SK-N-SH treated with all-trans-retinoic acid at 6 μM for 48 hours (cell line): ENCODE results near the gene AMOTL1.

Experiments
- ATAC-seq: fragments of 200-7000 bp; cut with Tn5 transposase; 3 replicates; pipeline ENCODE4 v1.9.1; 2020; ENCODE audit warnings: mild to moderate bottlenecking, moderate library complexity
- ARNTL ChIP-seq: fragments of 450-650 bp; formaldehyde crosslinking; IDR thresholded peaks from 2 replicates; pipeline ENCODE4 v1.5.0; 2020; ENCODE audit warnings: low read depth, mild to moderate bottlenecking, moderate library complexity, borderline replicate concordance
- BACH2 ChIP-seq: fragments of 250-450 bp; sonication (Bioruptor Pico); IDR thresholded peaks from 2 replicates; pipeline ENCODE4 v1.9.0; 2021; ENCODE audit warnings: mild to moderate bottlenecking, borderline replicate concordance
- CSDC2 ChIP-seq: fragments of 250-450 bp; sonication (Bioruptor Pico); IDR thresholded peaks from 2 replicates; pipeline ENCODE4 v1.5.0; 2020; ENCODE audit warnings: mild to moderate bottlenecking, moderate library complexity
- ESRRG ChIP-seq: fragments of 250-450 bp; sonication (Bioruptor Pico); IDR thresholded peaks from 2 replicates; pipeline ENCODE4 v1.6.1; 2021; ENCODE audit warnings: mild to moderate bottlenecking
- GLIS3 ChIP-seq: fragments of 250-450 bp; sonication (Bioruptor Pico); IDR thresholded peaks from 2 replicates; pipeline ENCODE4 v1.5.0; 2020; ENCODE audit warnings: mild to moderate bottlenecking, moderate library complexity
- ISL1 ChIP-seq: fragments of 250-450 bp; sonication (Bioruptor Pico); IDR thresholded peaks from 2 replicates; pipeline ENCODE4 v2.1.2; 2022; ENCODE audit warnings: mild to moderate bottlenecking, moderate library complexity
- OSR1 ChIP-seq: fragments of 250-450 bp; sonication (Bioruptor Pico); IDR thresholded peaks from 2 replicates; pipeline ENCODE4 v1.8.0; 2022; ENCODE audit warnings: moderate library complexity, mild to moderate bottlenecking, inconsistent platforms
- PATZ1 ChIP-seq: fragments of 250-450 bp; sonication (Bioruptor Pico); IDR thresholded peaks from 2 replicates; pipeline ENCODE4 v1.8.0; 2020; ENCODE audit warnings: mild to moderate bottlenecking, moderate library complexity, borderline replicate concordance
- POU6F1 ChIP-seq: fragments of 250-450 bp; sonication (Bioruptor Pico); IDR thresholded peaks from 2 replicates; pipeline ENCODE4 v1.8.0; 2021; ENCODE audit warnings: low read depth, mild to moderate bottlenecking, moderate library complexity, borderline replicate concordance
- PPARA ChIP-seq: fragments of 250-450 bp; sonication (Bioruptor Pico); IDR thresholded peaks from 2 replicates; pipeline ENCODE4 v1.5.0; 2020; ENCODE audit warnings: mild to moderate bottlenecking, borderline replicate concordance
- RARB ChIP-seq: fragments of 250-450 bp; sonication (Bioruptor Pico); IDR thresholded peaks from 2 replicates; pipeline ENCODE4 v1.8.0; 2021; ENCODE audit warnings: mild to moderate bottlenecking, moderate library complexity
- SNAI2 ChIP-seq: fragments of 250-450 bp; sonication (Bioruptor Pico); IDR thresholded peaks from 2 replicates; pipeline ENCODE4 v1.5.0; 2020; ENCODE audit warnings: mild to moderate bottlenecking, moderate library complexity
- TOX ChIP-seq: fragments of 250-450 bp; sonication (Bioruptor Pico); IDR thresholded peaks from 2 replicates; pipeline ENCODE4 v1.8.0; 2021; ENCODE audit warnings: mild to moderate bottlenecking, moderate library complexity, borderline replicate concordance
- ZC3H10 ChIP-seq: fragments of 250-450 bp; sonication (Bioruptor Pico); IDR thresholded peaks from 2 replicates; pipeline ENCODE4 v1.5.1; 2021; ENCODE audit warnings: mild to moderate bottlenecking, moderate library complexity
- ZFP3 ChIP-seq: fragments of 250-450 bp; sonication (Bioruptor Pico); IDR thresholded peaks from 2 replicates; pipeline ENCODE4 v1.5.0; 2020; ENCODE audit warnings: mild to moderate bottlenecking, moderate library complexity
- ZFP30 ChIP-seq: fragments of 450-650 bp; formaldehyde crosslinking; IDR thresholded peaks from 2 replicates; pipeline ENCODE4 v1.5.0; 2022; ENCODE audit warnings: mild to moderate bottlenecking, moderate library complexity
- ZNF565 ChIP-seq: fragments of 450-650 bp; formaldehyde crosslinking; conservative IDR thresholded peaks from 2 replicates; pipeline ENCODE4 v1.5.0; 2020; ENCODE audit warnings: low read depth, mild to moderate bottlenecking, moderate library complexity
- ZNF8 ChIP-seq: fragments of 450-650 bp; formaldehyde crosslinking; IDR thresholded peaks from 2 replicates; pipeline ENCODE4 v1.5.0; 2020; ENCODE audit warnings: mild to moderate bottlenecking, moderate library complexity
- TF ChIP-seq, protein P1 (sequence below): fragments of 250-450 bp; sonication (Bioruptor Pico); IDR thresholded peaks from 2 replicates; pipeline ENCODE4 v1.5.1; 2021; ENCODE audit warnings: mild to moderate bottlenecking, moderate library complexity
- TF ChIP-seq, protein P2 (sequence below): fragments of 250-450 bp; sonication (Bioruptor Pico); IDR thresholded peaks from 2 replicates; pipeline ENCODE4 v1.5.1; 2020; ENCODE audit warnings: low read depth, mild to moderate bottlenecking, moderate library complexity
- TF ChIP-seq, protein P3 (sequence below): fragments of 250-450 bp; sonication (Bioruptor Pico); IDR thresholded peaks from 2 replicates; pipeline ENCODE4 v1.5.0; 2020; ENCODE audit warnings: mild to moderate bottlenecking, moderate library complexity

AMOTL1 gene

GRCh38 chr11:94806014-94806413, 37.9 kb downstream of the AMOTL1 start:
- no peak for TF ChIP-seq ZC3H10 (CRISPR knock-in tag)
- no peak for TF ChIP-seq TOX
- no peak for TF ChIP-seq ZFP30
- TF ChIP-seq RARB (CRISPR knock-in tag), result no peak
- no peak for TF ChIP-seq PATZ1 (CRISPR knock-in tag)
- no peak for TF ChIP-seq ZNF8
- TF ChIP-seq, protein P1, sequence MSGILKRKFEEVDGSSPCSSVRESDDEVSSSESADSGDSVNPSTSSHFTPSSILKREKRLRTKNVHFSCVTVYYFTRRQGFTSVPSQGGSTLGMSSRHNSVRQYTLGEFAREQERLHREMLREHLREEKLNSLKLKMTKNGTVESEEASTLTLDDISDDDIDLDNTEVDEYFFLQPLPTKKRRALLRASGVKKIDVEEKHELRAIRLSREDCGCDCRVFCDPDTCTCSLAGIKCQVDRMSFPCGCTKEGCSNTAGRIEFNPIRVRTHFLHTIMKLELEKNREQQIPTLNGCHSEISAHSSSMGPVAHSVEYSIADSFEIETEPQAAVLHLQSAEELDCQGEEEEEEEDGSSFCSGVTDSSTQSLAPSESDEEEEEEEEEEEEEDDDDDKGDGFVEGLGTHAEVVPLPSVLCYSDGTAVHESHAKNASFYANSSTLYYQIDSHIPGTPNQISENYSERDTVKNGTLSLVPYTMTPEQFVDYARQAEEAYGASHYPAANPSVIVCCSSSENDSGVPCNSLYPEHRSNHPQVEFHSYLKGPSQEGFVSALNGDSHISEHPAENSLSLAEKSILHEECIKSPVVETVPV (CRISPR knock-in tag), result no peak
- no peak for TF ChIP-seq CSDC2 (CRISPR knock-in tag)
- no peak for ATAC-seq

DNA sequence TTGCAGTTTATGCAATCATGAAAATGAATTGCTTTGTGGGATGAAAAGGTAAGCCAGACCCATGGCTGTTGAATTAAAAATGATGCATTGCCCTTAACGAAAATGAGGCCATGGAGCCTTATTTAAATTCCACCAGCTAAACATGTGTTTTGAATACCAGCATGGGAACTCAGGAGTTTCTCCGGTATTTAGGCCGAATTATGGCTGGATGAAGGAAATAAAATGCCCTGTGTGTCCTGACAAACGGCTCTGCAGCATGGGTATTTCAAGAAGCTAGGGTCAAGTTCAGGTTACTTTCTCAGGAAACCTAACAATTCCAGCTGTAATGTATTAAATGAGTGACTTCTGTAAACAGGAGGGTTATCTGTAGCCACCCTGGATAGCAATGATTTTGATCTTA, 38.3 kb downstream of the AMOTL1 start:
- no peak for TF ChIP-seq ESRRG (CRISPR knock-in tag)
- ATAC-seq, result no peak

GRCh38 chr11:94809251-94809650, 41.1 kb downstream of the AMOTL1 start:
- no peak for ATAC-seq
- no peak for TF ChIP-seq ZFP3 (CRISPR knock-in tag)
- TF ChIP-seq OSR1 (CRISPR knock-in tag), result no peak
- TF ChIP-seq PATZ1 (CRISPR knock-in tag), result no peak
- TF ChIP-seq GLIS3 (CRISPR knock-in tag), result no peak
- TF ChIP-seq SNAI2 (CRISPR knock-in tag), result no peak
- TF ChIP-seq ZC3H10 (CRISPR knock-in tag), result no peak
- TF ChIP-seq ARNTL (CRISPR knock-in tag), result no peak
- TF ChIP-seq RARB (CRISPR knock-in tag), result no peak
- TF ChIP-seq, protein P2, sequence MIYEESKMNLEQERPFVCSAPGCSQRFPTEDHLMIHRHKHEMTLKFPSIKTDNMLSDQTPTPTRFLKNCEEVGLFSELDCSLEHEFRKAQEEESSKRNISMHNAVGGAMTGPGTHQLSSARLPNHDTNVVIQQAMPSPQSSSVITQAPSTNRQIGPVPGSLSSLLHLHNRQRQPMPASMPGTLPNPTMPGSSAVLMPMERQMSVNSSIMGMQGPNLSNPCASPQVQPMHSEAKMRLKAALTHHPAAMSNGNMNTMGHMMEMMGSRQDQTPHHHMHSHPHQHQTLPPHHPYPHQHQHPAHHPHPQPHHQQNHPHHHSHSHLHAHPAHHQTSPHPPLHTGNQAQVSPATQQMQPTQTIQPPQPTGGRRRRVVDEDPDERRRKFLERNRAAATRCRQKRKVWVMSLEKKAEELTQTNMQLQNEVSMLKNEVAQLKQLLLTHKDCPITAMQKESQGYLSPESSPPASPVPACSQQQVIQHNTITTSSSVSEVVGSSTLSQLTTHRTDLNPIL, result no peak
- no peak for TF ChIP-seq ISL1
- TF ChIP-seq ESRRG (CRISPR knock-in tag), result no peak
- TF ChIP-seq, protein P3, sequence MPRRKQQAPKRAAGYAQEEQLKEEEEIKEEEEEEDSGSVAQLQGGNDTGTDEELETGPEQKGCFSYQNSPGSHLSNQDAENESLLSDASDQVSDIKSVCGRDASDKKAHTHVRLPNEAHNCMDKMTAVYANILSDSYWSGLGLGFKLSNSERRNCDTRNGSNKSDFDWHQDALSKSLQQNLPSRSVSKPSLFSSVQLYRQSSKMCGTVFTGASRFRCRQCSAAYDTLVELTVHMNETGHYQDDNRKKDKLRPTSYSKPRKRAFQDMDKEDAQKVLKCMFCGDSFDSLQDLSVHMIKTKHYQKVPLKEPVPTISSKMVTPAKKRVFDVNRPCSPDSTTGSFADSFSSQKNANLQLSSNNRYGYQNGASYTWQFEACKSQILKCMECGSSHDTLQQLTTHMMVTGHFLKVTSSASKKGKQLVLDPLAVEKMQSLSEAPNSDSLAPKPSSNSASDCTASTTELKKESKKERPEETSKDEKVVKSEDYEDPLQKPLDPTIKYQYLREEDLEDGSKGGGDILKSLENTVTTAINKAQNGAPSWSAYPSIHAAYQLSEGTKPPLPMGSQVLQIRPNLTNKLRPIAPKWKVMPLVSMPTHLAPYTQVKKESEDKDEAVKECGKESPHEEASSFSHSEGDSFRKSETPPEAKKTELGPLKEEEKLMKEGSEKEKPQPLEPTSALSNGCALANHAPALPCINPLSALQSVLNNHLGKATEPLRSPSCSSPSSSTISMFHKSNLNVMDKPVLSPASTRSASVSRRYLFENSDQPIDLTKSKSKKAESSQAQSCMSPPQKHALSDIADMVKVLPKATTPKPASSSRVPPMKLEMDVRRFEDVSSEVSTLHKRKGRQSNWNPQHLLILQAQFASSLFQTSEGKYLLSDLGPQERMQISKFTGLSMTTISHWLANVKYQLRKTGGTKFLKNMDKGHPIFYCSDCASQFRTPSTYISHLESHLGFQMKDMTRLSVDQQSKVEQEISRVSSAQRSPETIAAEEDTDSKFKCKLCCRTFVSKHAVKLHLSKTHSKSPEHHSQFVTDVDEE (CRISPR knock-in tag), result no peak
- TF ChIP-seq BACH2 (CRISPR knock-in tag), result no peak
- TF ChIP-seq CSDC2 (CRISPR knock-in tag), result no peak
- TF ChIP-seq POU6F1 (CRISPR knock-in tag), result no peak
- no peak for TF ChIP-seq ZFP30
- TF ChIP-seq ZNF565 (CRISPR knock-in tag), result no peak
- TF ChIP-seq TOX, result no peak
- TF ChIP-seq PPARA, result no peak

DNA sequence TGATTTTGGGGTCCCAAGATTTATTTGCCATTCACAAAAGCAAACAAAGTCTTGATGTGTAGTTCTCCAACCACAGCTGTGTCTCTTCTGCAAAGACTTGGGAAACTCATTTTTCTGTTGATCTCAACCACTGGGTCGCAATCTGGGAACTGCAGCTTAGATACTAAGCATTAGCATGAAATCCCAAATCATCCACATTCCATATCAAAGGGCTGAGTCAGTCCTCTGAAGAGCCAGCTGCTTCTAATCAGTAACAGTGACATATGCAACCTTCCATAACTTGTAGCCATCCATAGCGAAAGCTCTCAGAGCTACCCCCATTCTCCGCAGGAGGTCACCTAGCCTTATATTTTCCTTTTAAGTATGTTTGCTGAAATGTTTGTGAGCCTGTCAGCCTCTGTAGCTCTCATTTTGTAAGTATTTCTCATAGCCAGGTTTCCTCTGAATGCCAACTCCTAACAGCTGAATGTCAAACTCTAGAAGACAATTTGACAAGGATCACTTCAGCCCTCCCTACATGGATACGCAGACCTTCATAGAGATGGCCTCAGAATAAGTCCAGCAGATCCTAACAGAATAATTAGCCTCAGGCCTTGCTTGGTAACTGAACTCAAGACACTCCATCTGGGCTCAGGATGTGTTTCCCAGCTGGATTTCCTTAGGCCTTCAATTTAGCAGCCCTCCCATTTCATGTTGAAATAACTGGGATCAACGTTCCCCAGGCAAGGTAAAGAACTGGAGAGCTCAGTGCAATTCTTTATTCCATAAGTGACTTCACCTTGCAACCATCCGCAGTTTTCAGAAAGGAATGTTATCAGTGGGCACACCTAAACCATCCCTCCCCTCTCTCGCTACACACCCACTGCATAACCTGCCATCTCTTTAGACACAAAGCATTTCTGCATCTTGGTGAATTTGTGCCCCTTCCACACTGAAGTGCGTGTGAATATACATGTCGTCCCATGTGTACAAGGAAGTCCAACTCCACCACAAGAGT, 44.9 kb downstream of the AMOTL1 start:
- ATAC-seq, result peak; percentile 96
